Endothelial cell of umbilical vein (primary cell): Measurements from ENCODE around the gene LAMA4. TPM values are rescaled to one million over a fixed set of nuclear protein-coding genes. Genes with fewer than 3 reads are reported as not detected.

ENCODE experiments used
- BruUV-seq: library from RNA; stranded (reverse); fragments of 400-500 nt; replicated peaks from 2 replicates; lab custom pipeline; 2021; lab: Mats Ljungman, UMichigan
- CTCF ChIA-PET: fragments of 300-600, 350-600 bp; sonication (Branson Sonifier 250); formaldehyde crosslinking; loops from one replicate; lab custom pipeline; 2021; ENCODE audit warnings: antibody characterized with exemption, inconsistent platforms; lab: Charles Lee
- POLR2A ChIA-PET: fragments of 300-600, 350-600 bp; sonication (Branson Sonifier 250); formaldehyde crosslinking; loops from one replicate; lab custom pipeline; 2021; ENCODE audit warnings: antibody characterized with exemption, inconsistent platforms; lab: Charles Lee
- DNase-seq: peaks from one replicate; pipeline ENCODE4 v3.0.0-alpha.2; 2011; ENCODE audit warnings: low read depth, low spot score
- FAIRE-seq: peaks from 2 replicates; lab custom pipeline; 2011; peaks lifted over from hg19 to GRCh38; lab: Jason Lieb, UNC
- H2AFZ ChIP-seq: 2 replicates; pipeline ENCODE4 v1.6.0; 2012; ENCODE audit warnings: low read depth, low read length, control low read depth, inconsistent platforms
- H3K27ac ChIP-seq: 2 replicates; pipeline ENCODE4 v1.5.1; 2011; ENCODE audit warnings: low read depth, mild to moderate bottlenecking, control low read depth, low read length, moderate library complexity; ENCODE audit not compliant: insufficient read depth
- H3K27me3 ChIP-seq, 2 experiments: 2 replicates each; pipeline versions ENCODE4 v1.6.0 to v1.6.1; 2011; ENCODE audit warnings: low read length in 2 of 2, mixed read lengths in 1 of 2; ENCODE audit not compliant: control insufficient read depth in 2 of 2, insufficient read depth in 2 of 2
- H3K36me3 ChIP-seq, 2 experiments: 2 replicates in 1 of 2; 3 replicates in 1 of 2; pipeline ENCODE4 v1.5.1; 2011; ENCODE audit warnings: low read length in 2 of 2, mild to moderate bottlenecking in 1 of 2, moderate library complexity in 1 of 2; ENCODE audit not compliant: control insufficient read depth in 2 of 2, insufficient read depth in 2 of 2; ENCODE audit errors: extremely low read depth in 1 of 2
- H3K4me1 ChIP-seq: 3 replicates; pipeline ENCODE4 v1.5.1; 2011; ENCODE audit warnings: mild to moderate bottlenecking, low read length; ENCODE audit not compliant: control insufficient read depth, insufficient read depth; ENCODE audit errors: extremely low read depth
- H3K4me2 ChIP-seq: 2 replicates; pipeline ENCODE4 v1.6.1; 2011; ENCODE audit warnings: low read length, control low read depth, mixed read lengths; ENCODE audit not compliant: insufficient read depth
- H3K4me3 ChIP-seq, 3 experiments: fragments of 200-600 bp in 1 of 3; sonication (generic), shearing (Covaris generic) in 1 of 3; replicated peaks in 1 of 3; 2 replicates each; pipeline ENCODE4 v1.5.1; 2011 to 2016; ENCODE audit warnings: control low read depth in 3 of 3, low read length in 3 of 3, mild to moderate bottlenecking in 2 of 3, inconsistent platforms in 1 of 3, low read depth in 1 of 3, moderate library complexity in 1 of 3; ENCODE audit not compliant: insufficient read depth in 1 of 3
- H3K79me2 ChIP-seq: 2 replicates; pipeline ENCODE4 v1.6.0; 2012; ENCODE audit warnings: low read length, inconsistent platforms; ENCODE audit not compliant: control insufficient read depth, insufficient read depth
- H3K9ac ChIP-seq: replicated peaks from 2 replicates; pipeline ENCODE3; 2011; ENCODE audit warnings: low read length, control low read depth; ENCODE audit not compliant: insufficient read depth; ENCODE audit errors: extremely low read depth
- H3K9me1 ChIP-seq: replicated peaks from 3 replicates; pipeline ENCODE4 v1.6.0; 2011; ENCODE audit warnings: mild to moderate bottlenecking, low read length; ENCODE audit not compliant: control insufficient read depth, insufficient read depth; ENCODE audit errors: extremely low read depth
- H3K9me3 ChIP-seq: replicated peaks from 2 replicates; pipeline ENCODE4 v1.5.1; 2012; ENCODE audit warnings: low read length, inconsistent platforms; ENCODE audit not compliant: control insufficient read depth, insufficient read depth
- H4K20me1 ChIP-seq: replicated peaks from 2 replicates; pipeline ENCODE3; 2011; ENCODE audit warnings: mild to moderate bottlenecking, low read length; ENCODE audit not compliant: control insufficient read depth, insufficient read depth; ENCODE audit errors: extremely low read depth
- EZH2 ChIP-seq: IDR thresholded peaks from 2 replicates; pipeline ENCODE4 v1.6.1; 2012; ENCODE audit warnings: borderline replicate concordance, low read depth, mild to moderate bottlenecking, moderate library complexity, low read length, inconsistent platforms; ENCODE audit not compliant: severe bottlenecking
- FOS ChIP-seq: IDR thresholded peaks from 2 replicates; pipeline ENCODE4 v1.6.1; 2011; ENCODE audit warnings: mild to moderate bottlenecking, low read length, moderate library complexity, borderline replicate concordance; ENCODE audit not compliant: insufficient read depth
- GATA2 ChIP-seq: IDR thresholded peaks from 2 replicates; pipeline ENCODE4 v1.7.0; 2011; ENCODE audit warnings: low read depth, mild to moderate bottlenecking, moderate library complexity, mixed read lengths, low read length; ENCODE audit not compliant: insufficient read length, insufficient read depth
- JUN ChIP-seq: IDR thresholded peaks from 2 replicates; pipeline ENCODE4 v1.6.1; 2011; ENCODE audit warnings: borderline replicate concordance, low read depth; ENCODE audit not compliant: insufficient read length, insufficient read depth
- MYC ChIP-seq: IDR thresholded peaks from one replicate; pipeline ENCODE4 v1.6.1; 2011; ENCODE audit warnings: mild to moderate bottlenecking, low read depth, low read length
- POLR2A ChIP-seq: IDR thresholded peaks from 2 replicates; pipeline ENCODE4 v1.6.1; 2012; ENCODE audit warnings: low read depth, mild to moderate bottlenecking, control low read depth, low read length
- POLR2AphosphoS5 ChIP-seq: IDR thresholded peaks from 2 replicates; pipeline ENCODE4 v1.6.1; 2012; ENCODE audit warnings: low read depth, mild to moderate bottlenecking, control low read depth, low read length, moderate library complexity; ENCODE audit not compliant: insufficient read depth
- dilution Hi-C: fragments of 300-500 bp; cut with MboI; formaldehyde crosslinking; loops from one replicate; pipeline ENCODE4 v1.15.0; 2019; ENCODE audit warnings: low sequenced_read_pairs; ENCODE audit not compliant: extremely low pct_ligation_motif_present
- intact Hi-C: fragments of 100-400 bp; cut with micrococcal nuclease; formaldehyde crosslinking; loops from one replicate; pipeline ENCODE4 v1.10.0; 2022
- polyA plus RNA-seq, 4 experiments: library from polyadenylated mRNA; depleted of rRNA in 3 of 4; stranded (reverse) in 3 of 4; unstranded in 1 of 4; fragments of >200 nt; gene quantifications; 2 replicates each; pipeline versions ENCODE4 v1.2.1 to v1.2.3, GENCODE V29; 2011 to 2012; ENCODE audit warnings: missing spikeins in 1 of 4
- total RNA-seq: library from RNA; stranded (reverse); gene quantifications from 2 replicates; pipeline ENCODE4 v1.2.3, GENCODE V29; 2021
- TF ChIP-seq, protein P1 (sequence below): IDR thresholded peaks from 2 replicates; pipeline ENCODE4 v1.6.1; 2011; ENCODE audit not compliant: insufficient read depth, insufficient read length
- TF ChIP-seq, protein P2 (sequence below), 2 donors: IDR thresholded peaks; 1 replicate in 1 of 2; 2 replicates in 1 of 2; pipeline ENCODE4 v1.5.1; 2011; ENCODE audit warnings: low read length in 2 of 2, mild to moderate bottlenecking in 2 of 2, moderate library complexity in 2 of 2, control low read depth in 1 of 2, inconsistent platforms in 1 of 2, low read depth in 1 of 2; ENCODE audit not compliant: insufficient read depth in 1 of 2; ENCODE audit errors: extremely low read depth in 1 of 2

The LAMA4 gene
- total and polyA plus RNA-seq, 2 donors (not counting 3 experiments of a cell fraction or from before 2014, with no cell fraction given), result 384 to 629 TPM

DNA sequence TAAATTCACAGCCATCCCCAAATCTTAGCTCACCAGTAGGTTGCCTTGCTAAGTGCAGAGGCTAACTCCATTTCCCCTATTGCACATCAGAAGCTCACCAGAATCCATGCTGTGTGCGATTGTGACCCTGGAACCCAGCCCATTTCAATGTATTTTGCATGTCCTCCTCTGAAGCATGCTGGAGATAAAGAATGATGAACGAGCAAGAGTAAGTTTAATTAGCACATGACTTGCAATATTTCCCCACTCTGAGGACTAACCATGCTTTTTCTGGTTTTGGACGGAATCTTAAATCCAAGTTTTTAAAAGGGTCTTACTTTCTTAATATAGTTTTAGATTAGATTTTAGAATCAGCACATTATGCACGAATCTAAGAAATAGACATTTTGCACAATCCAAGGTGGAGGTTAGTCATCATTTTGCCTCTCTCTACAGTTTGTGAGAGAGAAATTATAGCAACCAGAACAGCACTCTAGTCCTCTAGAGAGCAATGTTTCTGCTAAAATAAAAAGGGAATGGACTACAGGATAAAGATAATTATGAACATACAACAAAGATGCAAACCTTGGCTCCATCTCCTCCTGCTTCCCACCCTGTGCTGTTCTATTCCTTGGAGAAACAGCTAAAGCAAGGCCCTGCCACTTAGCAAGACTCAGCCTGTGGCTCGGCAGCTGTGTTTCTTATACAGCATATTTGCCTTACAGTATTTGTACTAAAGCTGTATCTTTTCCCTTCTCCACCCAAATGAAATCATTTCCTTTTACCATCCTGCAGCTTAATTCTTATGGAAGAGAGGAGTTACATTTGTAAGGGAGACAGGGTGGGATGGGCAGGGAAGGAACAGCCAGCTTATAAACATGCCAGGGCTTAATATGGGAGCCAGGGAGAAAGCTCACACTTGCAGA lies 24.9 kb upstream of the LAMA4 start:
- intact Hi-C loops (no loop called here), dilution Hi-C loops (no loop called here)
- DNase-seq, result peak; percentile 40
- peak overlapping the region; percentile 94 for H2AFZ ChIP-seq
- ChIA-PET CTCF (interaction anchor here (0.5 to 1.9 kb wide), 14 partner anchors 7 to 117 kb away, joined by 3 to 15 read pairs (median 4); partner anchors contain the start of gene LAMA4), POLR2A (interaction anchor here (0.6 to 1.1 kb wide), 3 partner anchors 12 to 203 kb away, joined by 3 to 4 read pairs (median 3); no protein-coding TSS in a partner anchor)
- H3K4me1 ChIP-seq, result peaks cover 17% of the 10 kb centered on the region
- no peaks in the 10 kb centered on the region for H3K9me1 ChIP-seq
- peak; percentile 83 for FAIRE-seq
- H3K9me3 ChIP-seq, result no peaks in the 10 kb centered on the region
- no peaks in the 10 kb centered on the region for H3K36me3 ChIP-seq
- BruUV-seq, result no TSS peak
- TF ChIP-seq POLR2AphosphoS5, result no peak
- peak; percentile 8 for TF ChIP-seq FOS
- H3K4me3 ChIP-seq, result no peak overlapping the region
- no peaks in the 10 kb centered on the region for H4K20me1 ChIP-seq
- H3K27ac ChIP-seq, result no peak overlapping the region
- no peaks in the 10 kb centered on the region for H3K27me3 ChIP-seq
- no peaks in the 10 kb centered on the region for H3K79me2 ChIP-seq
- H3K9ac ChIP-seq, result no peak overlapping the region
- peak overlapping the region; percentile 28 for H3K4me2 ChIP-seq

DNA sequence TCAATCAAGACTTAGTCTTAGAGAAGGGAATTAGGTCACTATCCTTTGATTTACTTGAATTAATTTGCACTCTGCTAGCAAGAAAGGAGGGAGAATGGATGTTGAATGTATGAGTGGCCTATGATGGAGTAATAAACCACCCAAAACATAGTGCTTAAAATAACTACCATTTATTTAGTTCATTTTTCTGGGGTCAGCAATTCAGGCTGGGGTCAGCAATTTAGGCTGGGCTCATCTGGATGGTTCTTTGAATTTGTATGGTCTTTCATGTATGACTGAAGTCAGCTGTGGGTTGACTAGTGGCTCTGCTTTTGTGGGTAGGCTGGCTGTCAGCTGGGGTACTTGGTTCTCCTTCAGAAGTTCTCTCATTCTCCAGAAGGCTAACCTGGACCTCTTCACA lies 21.0 kb upstream of the LAMA4 start:
- Histone ChIP-seq H2AFZ (no peak overlapping the region), H3K27ac (no peak overlapping the region), H3K36me3 (no peaks in the 10 kb centered on the region), H3K4me2 (no peak overlapping the region), H3K4me3 (no peak overlapping the region), H3K9ac (no peak overlapping the region), H3K9me3 (no peaks in the 10 kb centered on the region), H4K20me1 (no peaks in the 10 kb centered on the region), H3K9me1 (no peaks in the 10 kb centered on the region), H3K27me3 (peaks cover 0 to 2% of the 10 kb centered on the region in 2 experiments), H3K79me2 (no peaks in the 10 kb centered on the region), H3K4me1 (peaks cover 11% of the 10 kb centered on the region)
- ChIA-PET CTCF (interaction anchor here (1.5 to 1.9 kb wide), 2 partner anchors 23 to 95 kb away, joined by 6 to 7 read pairs; no protein-coding TSS in a partner anchor), POLR2A (no interaction called here)
- TF ChIP-seq GATA2 (no peak), MYC (no peak), POLR2AphosphoS5 (no peak), POLR2A (no peak), FOS (no peak), EZH2 (no peak), JUN (no peak)
- TF ChIP-seq, protein P1, sequence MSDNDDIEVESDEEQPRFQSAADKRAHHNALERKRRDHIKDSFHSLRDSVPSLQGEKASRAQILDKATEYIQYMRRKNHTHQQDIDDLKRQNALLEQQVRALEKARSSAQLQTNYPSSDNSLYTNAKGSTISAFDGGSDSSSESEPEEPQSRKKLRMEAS, result no peak
- TF ChIP-seq, protein P2, sequence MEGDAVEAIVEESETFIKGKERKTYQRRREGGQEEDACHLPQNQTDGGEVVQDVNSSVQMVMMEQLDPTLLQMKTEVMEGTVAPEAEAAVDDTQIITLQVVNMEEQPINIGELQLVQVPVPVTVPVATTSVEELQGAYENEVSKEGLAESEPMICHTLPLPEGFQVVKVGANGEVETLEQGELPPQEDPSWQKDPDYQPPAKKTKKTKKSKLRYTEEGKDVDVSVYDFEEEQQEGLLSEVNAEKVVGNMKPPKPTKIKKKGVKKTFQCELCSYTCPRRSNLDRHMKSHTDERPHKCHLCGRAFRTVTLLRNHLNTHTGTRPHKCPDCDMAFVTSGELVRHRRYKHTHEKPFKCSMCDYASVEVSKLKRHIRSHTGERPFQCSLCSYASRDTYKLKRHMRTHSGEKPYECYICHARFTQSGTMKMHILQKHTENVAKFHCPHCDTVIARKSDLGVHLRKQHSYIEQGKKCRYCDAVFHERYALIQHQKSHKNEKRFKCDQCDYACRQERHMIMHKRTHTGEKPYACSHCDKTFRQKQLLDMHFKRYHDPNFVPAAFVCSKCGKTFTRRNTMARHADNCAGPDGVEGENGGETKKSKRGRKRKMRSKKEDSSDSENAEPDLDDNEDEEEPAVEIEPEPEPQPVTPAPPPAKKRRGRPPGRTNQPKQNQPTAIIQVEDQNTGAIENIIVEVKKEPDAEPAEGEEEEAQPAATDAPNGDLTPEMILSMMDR (IDR thresholded peaks at IDR 0.05; ENCODE audit: extremely low read depth in 1 of 2, insufficient read depth in 1 of 2, low read depth in 1 of 2, low read length in 2 of 2), result no peak
- DNase-seq (no peak), FAIRE-seq (no peak)
- dilution Hi-C loops (no loop called here), intact Hi-C loops (no loop called here)
- BruUV-seq, result no TSS peak
